Natural killer cell treated with Interleukin-12 subunit alpha and Interleukin-12 subunit beta and Interleukin-15 and Interleukin-18, amount 100 ng/mL, for 72 hours (primary cell): ENCODE data around the gene PNMA6A. TPM values are rescaled to one million over a fixed set of nuclear protein-coding genes. Genes with fewer than 3 reads are reported as not detected.
"Not testable (repeated sequence)": the region's sequence is repeated elsewhere in the genome, so short reads cannot be mapped to it uniquely, and the experiment has no call there.

Source experiments
- ATAC-seq, 2 donors: fragments of 150-1000 bp; cut with Tn5 transposase in 1 of 2; sonication (Bioruptor Pico), chemical (Tn5 transposase) in 1 of 2; 2 replicates each; pipeline ENCODE4 v1.10.0; 2021
- DNase-seq: peaks from one replicate; pipeline ENCODE4 v3.0.0; 2022; ENCODE audit warnings: low spot score
- H3K27ac Mint-ChIP-seq, 2 donors: 1 replicate in 1 of 2; 2 replicates in 1 of 2; pipeline ENCODE4 v1.8.0; 2022; ENCODE audit warnings: mixed read lengths in 2 of 2, mild to moderate bottlenecking in 1 of 2, moderate library complexity in 1 of 2
- H3K27me3 Mint-ChIP-seq, 2 donors: 1 replicate in 1 of 2; 2 replicates in 1 of 2; pipeline ENCODE4 v1.8.0; 2022; ENCODE audit warnings: mixed read lengths in 2 of 2
- H3K36me3 Mint-ChIP-seq: one replicate; pipeline ENCODE4 v1.8.0; 2022; ENCODE audit warnings: mixed read lengths
- H3K4me1 Mint-ChIP-seq, 2 donors: 1 replicate in 1 of 2; 2 replicates in 1 of 2; pipeline ENCODE4 v1.8.0; 2022; ENCODE audit warnings: low read depth in 2 of 2, mixed read lengths in 2 of 2, mild to moderate bottlenecking in 1 of 2
- H3K4me3 Mint-ChIP-seq: one replicate; pipeline ENCODE4 v1.8.0; 2022; ENCODE audit warnings: mixed read lengths
- H3K9me3 Mint-ChIP-seq: 2 replicates; pipeline ENCODE4 v1.8.0; 2022; ENCODE audit warnings: mixed read lengths
- total RNA-seq, 2 donors: library from RNA; stranded (reverse); gene quantifications; one replicate each; pipeline ENCODE4 v1.2.3, GENCODE V29; 2022

PNMA6A gene
- total RNA-seq, 2 donors from 2014 or later: 0.20 TPM; not detected in 1

GRCh38 chrX:153110735-153111134 lies 38.5 kb downstream of the PNMA6A start:
- H3K9me3 Mint-ChIP-seq, H3K27me3 Mint-ChIP-seq, H3K4me3 Mint-ChIP-seq: not testable (repeated sequence)

GRCh38 chrX:153113851-153114250 lies 41.6 kb downstream of the PNMA6A start:
- H3K36me3 Mint-ChIP-seq, H3K4me3 Mint-ChIP-seq, H3K9me3 Mint-ChIP-seq, H3K4me1 Mint-ChIP-seq, H3K27me3 Mint-ChIP-seq, H3K27ac Mint-ChIP-seq, DNase-seq, ATAC-seq: not testable (repeated sequence)

More at GRCh38 chrX:153110735-153111134, 38.5 kb downstream of the PNMA6A start:
- not testable (repeated sequence) for H3K27ac Mint-ChIP-seq, ATAC-seq, H3K36me3 Mint-ChIP-seq, H3K4me1 Mint-ChIP-seq, DNase-seq

DNA sequence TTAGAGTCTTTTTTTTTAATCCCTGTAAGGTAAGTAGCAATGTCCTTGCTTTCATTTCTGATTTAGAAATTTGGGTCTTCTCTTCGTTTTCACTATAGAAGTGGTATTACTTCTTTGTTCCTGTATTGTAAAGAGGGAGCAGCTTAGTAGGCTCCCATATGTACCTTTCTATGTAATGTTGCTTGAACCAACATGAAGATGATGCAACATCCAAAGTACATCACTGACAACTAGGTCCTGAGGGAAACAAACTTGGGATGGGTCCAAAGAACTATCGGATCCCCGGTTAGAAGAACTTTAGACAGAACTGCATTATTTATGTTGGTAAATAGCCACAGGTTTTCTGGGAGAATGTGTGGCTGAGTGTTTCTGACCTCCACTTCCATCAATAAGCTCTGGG lies 45.5 kb downstream of the PNMA6A start:
- not testable (repeated sequence) for H3K27me3 Mint-ChIP-seq, ATAC-seq, H3K36me3 Mint-ChIP-seq, H3K27ac Mint-ChIP-seq, H3K4me1 Mint-ChIP-seq, DNase-seq, H3K4me3 Mint-ChIP-seq, H3K9me3 Mint-ChIP-seq

GRCh38 chrX:153120230-153120629 lies 48.0 kb downstream of the PNMA6A start:
- H3K4me1 Mint-ChIP-seq, DNase-seq, H3K27ac Mint-ChIP-seq, ATAC-seq, H3K9me3 Mint-ChIP-seq, H3K27me3 Mint-ChIP-seq, H3K36me3 Mint-ChIP-seq, H3K4me3 Mint-ChIP-seq: not testable (repeated sequence)

DNA sequence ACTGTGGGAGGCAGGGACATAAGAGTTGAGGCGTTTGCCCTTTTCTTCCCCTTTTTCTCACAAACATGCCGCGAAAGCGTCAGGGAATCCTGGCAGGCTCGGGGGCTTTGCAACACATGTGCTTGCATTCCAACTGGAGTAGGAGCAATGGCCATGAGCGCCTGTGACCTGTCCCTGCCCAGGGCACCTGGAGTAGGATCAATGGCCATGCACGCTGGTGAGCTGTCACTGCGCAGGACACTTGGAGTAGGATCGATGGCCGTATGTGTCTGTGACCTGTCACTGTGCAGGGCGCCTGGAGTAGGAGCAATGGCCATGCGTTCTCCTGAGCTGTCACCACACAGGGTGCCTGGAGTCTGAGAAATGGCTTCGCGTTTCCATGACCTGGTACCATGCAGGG lies 51.2 kb downstream of the PNMA6A start:
- not testable (repeated sequence) for ATAC-seq, H3K4me3 Mint-ChIP-seq, H3K27ac Mint-ChIP-seq, H3K27me3 Mint-ChIP-seq, DNase-seq, H3K4me1 Mint-ChIP-seq, H3K36me3 Mint-ChIP-seq, H3K9me3 Mint-ChIP-seq

Other genes starting within 250 kb of the PNMA6A start
- gene CETN2, start 241.7 kb upstream of the PNMA6A start, total RNA-seq: 10 to 100 TPM in 1 of 2 donors, 1 to 10 TPM in 1; 9.4 to 12.7 TPM
- gene NSDHL, start 241.4 kb upstream of the PNMA6A start, total RNA-seq: 10 to 100 TPM; 21.1 to 22.2 TPM
- 1 to 10 TPM in 1 of 2 donors, under 1 TPM in 1; 0.48 to 1.5 TPM for gene ZNF185, start 174.4 kb upstream of the PNMA6A start, total RNA-seq
- not detected for gene PNMA5, start 78.3 kb upstream of the PNMA6A start, total RNA-seq
- gene PNMA3, start 16.0 kb upstream of the PNMA6A start, total RNA-seq: under 1 TPM; 0.53 to 0.55 TPM
- gene MAGEA1, start 106.8 kb downstream of the PNMA6A start, total RNA-seq: not detected
- not detected for gene PNMA6F, start 249.3 kb downstream of the PNMA6A start, total RNA-seq